Stomach (tissue), 19 donors: Measurements from ENCODE around the gene UGGT2. TPM values are rescaled to one million over a fixed set of nuclear protein-coding genes. Genes with fewer than 3 reads are reported as not detected.
A peak's percentile ranks its signal among the peaks of the same experiment; 100 is the strongest.

Experiments used
- DNase-seq, 2 donors: peaks; one replicate each; pipeline versions ENCODE4 v3.0.0 to v3.0.0-alpha.2; 2013 to 2019
- H3K27ac ChIP-seq, 5 donors: fragments of 200-600 bp in 4 of 5; sonication (generic) in 4 of 5; one replicate each; pipeline ENCODE4 v1.5.1; 2013 to 2019; ENCODE audit warnings: mild to moderate bottlenecking in 1 of 5, moderate library complexity in 1 of 5
- H3K27me3 ChIP-seq, 3 donors: fragments of 200-600 bp; sonication (generic); one replicate each; pipeline ENCODE4 v1.5.1; 2017 to 2019; ENCODE audit warnings: mixed run types in 1 of 3
- H3K36me3 ChIP-seq, 4 donors: fragments of 200-600 bp; sonication (generic); 1 replicate in 3 of 4; 2 replicates in 1 of 4; pipeline ENCODE4 v1.5.1; 2016 to 2019
- H3K4me1 ChIP-seq, 4 donors: fragments of 200-600 bp; sonication (generic); one replicate each; pipeline ENCODE4 v1.5.1; 2016 to 2019
- H3K4me3 ChIP-seq, 4 donors: fragments of 200-600 bp; sonication (generic) in 3 of 4; one replicate each; pipeline ENCODE4 v1.5.1; 2016 to 2019; ENCODE audit warnings: mild to moderate bottlenecking in 1 of 4
- H3K9me3 ChIP-seq, 4 donors: fragments of 200-600 bp; sonication (generic); one replicate each; pipeline ENCODE4 v1.5.1; 2016 to 2019
- CTCF ChIP-seq, 7 experiments: fragments of 450-650 bp in 4 of 7; fragments of 200-600 bp in 3 of 7; sonication (generic) in 3 of 7; IDR thresholded peaks; one replicate each; pipeline ENCODE4 v1.5.1; 2016 to 2019; ENCODE audit warnings: antibody characterized with exemption in 7 of 7, control low read depth in 2 of 7, mild to moderate bottlenecking in 1 of 7
- EP300 ChIP-seq: sonication (generic); formaldehyde crosslinking; IDR thresholded peaks from one replicate; pipeline ENCODE4 v1.6.1; 2017; ENCODE audit warnings: antibody characterized with exemption
- POLR2A ChIP-seq, 4 donors: fragments of 450-650 bp; IDR thresholded peaks; one replicate each; pipeline ENCODE4 v1.6.1; 2016; ENCODE audit warnings: antibody characterized with exemption in 4 of 4, control low read depth in 2 of 4, mild to moderate bottlenecking in 1 of 4, moderate library complexity in 1 of 4
- POLR2AphosphoS5 ChIP-seq, 3 donors: sonication (generic); formaldehyde crosslinking; IDR thresholded peaks; one replicate each; pipeline ENCODE4 v1.6.1; 2016; ENCODE audit warnings: antibody characterized with exemption in 3 of 3
- WGBS, 5 donors: extraction: QIAGEN DNeasy Blood & Tissue Kit in 3 of 5; methylation state at CpG; one replicate each; pipeline versions ENCODE4 v1.1.5 to v1.1.7; 2013 to 2018; 5-methylcytosine and 5-hydroxymethylcytosine counted together
- intact Hi-C: fragments of 100-400 bp; cut with DNase I; formaldehyde crosslinking; loops from one replicate; pipeline ENCODE4 v1.15.1; 2023; ENCODE audit warnings: low total_unique reads
- long read RNA-seq, 10 donors: transcript quantifications; one replicate each; lab custom pipeline, GENCODE V29; 2026
- polyA plus RNA-seq, 3 donors: library from polyadenylated mRNA; stranded (reverse); fragments of 200-250 nt; gene quantifications; one replicate each; pipeline ENCODE4 v1.2.3, GENCODE V29; 2013
- total RNA-seq, 5 donors: library from RNA; depleted of rRNA; stranded (reverse); fragments of >200 nt; gene quantifications; one replicate each; pipeline versions ENCODE4 v1.1.0 to v1.2.3, GENCODE V29; 2014 to 2016
- donor health status: healthy with polysubstance abuse.
- donor health status: Bipolar disorder and iron deficiency.
- donor health status: healthy.

UGGT2 gene, protein sequence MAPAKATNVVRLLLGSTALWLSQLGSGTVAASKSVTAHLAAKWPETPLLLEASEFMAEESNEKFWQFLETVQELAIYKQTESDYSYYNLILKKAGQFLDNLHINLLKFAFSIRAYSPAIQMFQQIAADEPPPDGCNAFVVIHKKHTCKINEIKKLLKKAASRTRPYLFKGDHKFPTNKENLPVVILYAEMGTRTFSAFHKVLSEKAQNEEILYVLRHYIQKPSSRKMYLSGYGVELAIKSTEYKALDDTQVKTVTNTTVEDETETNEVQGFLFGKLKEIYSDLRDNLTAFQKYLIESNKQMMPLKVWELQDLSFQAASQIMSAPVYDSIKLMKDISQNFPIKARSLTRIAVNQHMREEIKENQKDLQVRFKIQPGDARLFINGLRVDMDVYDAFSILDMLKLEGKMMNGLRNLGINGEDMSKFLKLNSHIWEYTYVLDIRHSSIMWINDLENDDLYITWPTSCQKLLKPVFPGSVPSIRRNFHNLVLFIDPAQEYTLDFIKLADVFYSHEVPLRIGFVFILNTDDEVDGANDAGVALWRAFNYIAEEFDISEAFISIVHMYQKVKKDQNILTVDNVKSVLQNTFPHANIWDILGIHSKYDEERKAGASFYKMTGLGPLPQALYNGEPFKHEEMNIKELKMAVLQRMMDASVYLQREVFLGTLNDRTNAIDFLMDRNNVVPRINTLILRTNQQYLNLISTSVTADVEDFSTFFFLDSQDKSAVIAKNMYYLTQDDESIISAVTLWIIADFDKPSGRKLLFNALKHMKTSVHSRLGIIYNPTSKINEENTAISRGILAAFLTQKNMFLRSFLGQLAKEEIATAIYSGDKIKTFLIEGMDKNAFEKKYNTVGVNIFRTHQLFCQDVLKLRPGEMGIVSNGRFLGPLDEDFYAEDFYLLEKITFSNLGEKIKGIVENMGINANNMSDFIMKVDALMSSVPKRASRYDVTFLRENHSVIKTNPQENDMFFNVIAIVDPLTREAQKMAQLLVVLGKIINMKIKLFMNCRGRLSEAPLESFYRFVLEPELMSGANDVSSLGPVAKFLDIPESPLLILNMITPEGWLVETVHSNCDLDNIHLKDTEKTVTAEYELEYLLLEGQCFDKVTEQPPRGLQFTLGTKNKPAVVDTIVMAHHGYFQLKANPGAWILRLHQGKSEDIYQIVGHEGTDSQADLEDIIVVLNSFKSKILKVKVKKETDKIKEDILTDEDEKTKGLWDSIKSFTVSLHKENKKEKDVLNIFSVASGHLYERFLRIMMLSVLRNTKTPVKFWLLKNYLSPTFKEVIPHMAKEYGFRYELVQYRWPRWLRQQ (N-terminal part only)
- 100 to 1,000 TPM in 2 of 5 donors, 10 to 100 TPM in 3; 18.2 to 140 (median 50.2) TPM for total RNA-seq
- 1 to 10 TPM; 2.1 to 4.8 (median 3.4) TPM for polyA plus RNA-seq
- long read RNA-seq, donor 1 = 0 reads
- long read RNA-seq, donor 2, full-length matches to known transcripts = 2 of 12 reads
- long read RNA-seq, donor 2, partial matches to known transcripts = 10 of 12 reads
- long read RNA-seq, donor 2, other reads (novel, unspliced or antisense) = 0 of 12 reads
- long read RNA-seq, donor 3 = 0 reads
- long read RNA-seq, donor 4 = 0 reads
- long read RNA-seq, donor 5, partial matches to known transcripts = 0 of 1 reads
- long read RNA-seq, donor 5, other reads (novel, unspliced or antisense) = 0 of 1 reads
- long read RNA-seq, donor 6, partial matches to known transcripts = 0 of 1 reads
- long read RNA-seq, donor 6, other reads (novel, unspliced or antisense) = 0 of 1 reads
- long read RNA-seq, donor 7 = 0 reads
- long read RNA-seq, donor 8, partial matches to known transcripts = 12 of 14 reads
- long read RNA-seq, donor 8, other reads (novel, unspliced or antisense) = 0 of 14 reads
- long read RNA-seq, donor 9, full-length matches to known transcripts = 1 of 10 reads
- long read RNA-seq, donor 9, partial matches to known transcripts = 9 of 10 reads
- long read RNA-seq, donor 9, other reads (novel, unspliced or antisense) = 0 of 10 reads
- long read RNA-seq, donor 10 = 0 reads

DNA sequence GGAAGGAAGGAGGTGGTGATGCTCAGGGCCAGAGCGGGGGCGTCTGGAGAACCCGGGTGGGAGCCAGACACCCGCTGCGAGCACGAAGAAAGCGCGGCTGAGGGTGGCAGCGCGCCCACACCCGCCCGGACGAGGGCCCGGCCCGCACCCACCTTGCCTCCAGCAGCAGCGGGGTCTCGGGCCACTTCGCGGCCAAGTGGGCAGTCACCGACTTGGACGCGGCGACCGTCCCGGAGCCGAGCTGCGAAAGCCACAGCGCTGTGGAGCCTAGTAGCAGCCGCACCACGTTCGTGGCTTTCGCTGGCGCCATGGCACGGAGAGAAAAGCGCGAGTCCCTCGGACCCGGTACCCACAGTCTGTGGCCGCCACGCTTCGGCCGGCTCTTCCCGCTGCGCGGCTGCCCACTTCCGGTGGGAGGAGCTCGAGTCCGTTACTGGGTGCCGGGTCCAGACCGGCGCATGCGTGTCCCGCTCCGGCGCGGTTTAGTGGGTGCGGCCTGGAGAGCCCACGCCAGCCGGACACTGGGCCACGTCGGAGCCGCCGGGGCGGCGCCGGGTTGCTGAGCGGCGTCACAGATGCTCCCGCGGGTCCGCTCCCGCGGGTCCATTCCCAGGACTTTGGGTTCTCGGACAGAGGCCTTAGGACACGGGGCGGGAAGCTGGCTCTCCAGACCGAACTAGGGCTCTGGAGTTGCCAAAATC is at the start of gene UGGT2:
Gene UGGT2, minus strand, starts transcription at position 399 of the 701 bp plus-strand sequence. Its CDS starts 89 bp downstream, at position 310.
- H3K36me3 ChIP-seq = no peaks in the 10 kb centered on the region
- intact Hi-C loops = no loop called here

DNA sequence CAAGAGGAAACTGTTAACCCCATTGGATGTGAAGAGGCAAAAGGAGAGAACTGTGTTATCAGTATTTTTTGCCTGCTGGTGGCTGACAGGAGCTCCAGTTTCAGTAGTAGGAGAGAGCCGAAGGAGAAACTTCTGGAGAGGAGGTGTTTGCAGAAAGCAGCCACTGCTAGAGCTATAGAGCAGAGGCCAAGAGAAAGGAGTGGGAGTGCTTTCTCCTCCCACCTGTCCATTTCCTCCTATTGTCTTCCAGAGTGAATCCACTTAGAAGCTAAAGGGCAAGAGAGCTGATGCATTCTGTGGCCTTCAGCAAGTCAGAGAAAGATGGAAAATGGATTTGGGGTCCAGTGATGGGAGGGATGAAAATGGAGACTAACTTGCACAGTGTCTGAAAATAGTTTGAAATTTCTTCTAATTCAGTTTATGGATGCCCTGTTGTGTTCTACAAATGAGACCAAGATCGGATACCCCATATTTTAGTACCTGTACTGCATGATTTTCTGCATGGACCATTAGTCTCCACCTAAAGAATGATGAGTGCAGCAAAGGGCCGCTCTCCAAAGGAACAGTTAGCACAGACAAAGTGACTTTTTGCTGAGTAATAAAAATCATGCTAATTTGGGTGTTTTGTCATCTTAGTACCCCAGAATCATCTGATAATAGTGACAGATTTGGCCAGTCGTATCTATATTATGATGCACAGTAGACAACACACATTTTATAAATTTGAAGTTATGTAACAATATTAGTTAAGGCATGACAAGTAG is 47.4 kb upstream of the UGGT2 start:
- 78 to 88% (median 83%) methylated on average over 4 of the region's 4 CpGs for WGBS, 5 donors
- no peak for DNase-seq
- H3K9me3 ChIP-seq = no peaks in the 10 kb centered on the region
- intact Hi-C loops = no loop called here
- TF ChIP-seq POLR2A (IDR thresholded peaks at IDR 0.05) (no peak), EP300 (no peak), CTCF (IDR thresholded peaks at IDR 0.05) (no peak), POLR2AphosphoS5 (IDR thresholded peaks at IDR 0.05) (no peak)
- H3K4me3 ChIP-seq = no peak overlapping the region
- H3K27ac ChIP-seq = no peak overlapping the region
- no peaks in the 10 kb centered on the region for H3K36me3 ChIP-seq
- H3K27me3 ChIP-seq = no peaks in the 10 kb centered on the region
- no peaks in the 10 kb centered on the region for H3K4me1 ChIP-seq

More for the DNA sequence above, at the start of gene UGGT2:
- TF ChIP-seq POLR2A (IDR thresholded peaks at IDR 0.05) (peak in 2 of 4 donors; percentile 57 to 60), CTCF (IDR thresholded peaks at IDR 0.05) (no peak), EP300 (peak; percentile 40), POLR2AphosphoS5 (IDR thresholded peaks at IDR 0.05) (peak; percentile 68 to 96 (median 93))
- peaks cover 0 to 17% (median 6%) of the 10 kb centered on the region in 4 donors for H3K4me1 ChIP-seq
- peak within 1 kb of the TSS; percentile 81 to 91 (median 89) for H3K27ac ChIP-seq
- peak within 1 kb of the TSS; percentile 75 to 97 (median 88) for H3K4me3 ChIP-seq
- DNase-seq = peak; percentile 97 to 98
- H3K27me3 ChIP-seq = no peaks in the 10 kb centered on the region
- 0 to 2% (median 1%) methylated on average over 31 to 77 of the region's 77 CpGs for WGBS, 5 donors
- no peaks in the 10 kb centered on the region for H3K9me3 ChIP-seq
